GM19238 (cell line): ENCODE data around the gene C9orf40.

Source experiments
- DNase-seq: peaks from one replicate; pipeline ENCODE4 v3.0.0; 2011; ENCODE audit warnings: low spot score; ENCODE audit not compliant: insufficient read length

The C9orf40 gene, protein sequence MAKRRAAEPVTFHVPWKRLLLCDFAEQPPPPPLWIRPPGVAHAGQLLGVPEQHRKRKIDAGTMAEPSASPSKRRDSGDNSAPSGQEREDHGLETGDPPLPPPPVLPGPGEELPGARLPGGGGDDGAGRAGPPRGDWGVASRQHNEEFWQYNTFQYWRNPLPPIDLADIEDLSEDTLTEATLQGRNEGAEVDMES

DNA sequence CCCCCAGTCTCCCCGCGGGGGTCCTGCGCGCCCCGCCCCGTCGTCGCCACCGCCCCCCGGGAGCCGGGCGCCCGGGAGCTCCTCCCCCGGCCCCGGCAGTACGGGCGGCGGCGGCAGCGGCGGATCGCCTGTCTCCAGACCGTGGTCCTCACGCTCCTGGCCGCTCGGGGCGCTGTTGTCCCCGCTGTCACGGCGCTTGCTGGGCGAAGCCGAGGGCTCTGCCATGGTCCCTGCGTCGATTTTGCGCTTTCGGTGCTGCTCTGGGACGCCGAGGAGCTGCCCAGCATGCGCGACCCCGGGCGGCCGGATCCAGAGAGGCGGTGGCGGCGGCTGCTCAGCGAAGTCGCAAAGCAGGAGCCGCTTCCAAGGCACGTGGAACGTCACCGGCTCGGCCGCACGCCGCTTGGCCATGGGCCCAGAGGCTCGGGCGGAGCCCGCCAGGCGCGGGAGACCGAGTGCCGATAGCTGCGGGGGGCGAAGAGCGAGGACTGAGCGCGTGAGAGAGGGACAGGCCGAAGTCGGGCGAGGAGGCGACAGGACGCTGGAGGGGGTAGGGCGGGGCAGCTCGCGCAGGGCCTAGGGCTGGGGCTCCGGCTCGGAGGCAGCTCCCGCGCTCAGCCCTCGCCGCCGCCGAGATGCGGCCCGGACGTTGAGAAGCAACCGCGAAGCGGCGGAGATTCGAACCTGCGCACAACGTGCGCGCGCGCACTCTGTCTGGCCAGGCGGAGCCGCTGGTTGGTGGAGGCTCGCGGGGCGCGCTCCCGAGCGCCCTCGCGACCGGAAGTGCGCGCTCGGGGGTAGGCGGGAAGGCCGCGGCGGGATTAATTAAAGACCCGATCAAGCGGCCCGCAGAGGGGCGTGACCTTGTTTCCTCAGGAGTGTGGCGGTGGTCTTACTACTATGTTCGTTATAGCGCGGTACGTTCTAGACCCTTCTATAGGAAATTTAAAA is at the start of gene C9orf40:
Gene C9orf40 (minus strand): TSS at position 712 of the 951 bp plus-strand sequence. CDS start 301 bp downstream, at position 411.
- DNase-seq = peak; percentile 74

GRCh38 chr9:75001719-75002421 is 49.2 kb upstream of the C9orf40 start:
- no peak for DNase-seq

DNA sequence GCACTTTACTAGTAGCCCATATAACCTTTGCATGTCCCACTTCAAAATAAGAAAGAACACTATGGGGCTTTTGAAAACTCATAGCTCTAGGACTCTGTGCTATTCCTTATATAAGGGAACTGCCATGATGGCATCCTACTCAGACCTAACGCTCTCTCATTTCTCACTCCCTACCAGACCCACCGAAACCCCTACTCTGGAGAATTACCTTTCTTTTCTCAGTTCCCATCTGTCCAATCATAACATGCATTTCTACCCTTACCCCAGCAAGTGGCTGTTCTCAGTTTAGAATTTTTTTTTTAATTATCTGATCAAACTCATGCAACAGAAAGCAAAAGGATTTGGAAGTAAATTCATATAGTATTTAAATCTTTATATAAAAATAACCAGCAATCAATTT is 48.1 kb upstream of the C9orf40 start:
- peak; percentile 8 for DNase-seq

GRCh38 chr9:74985041-74985440 is 32.3 kb upstream of the C9orf40 start:
- no peak for DNase-seq

- DNase-seq = no peak
These were observed 31.0 kb upstream of the C9orf40 start for GRCh38 chr9:74983709-74984108.

GRCh38 chr9:74979844-74980243 is 27.1 kb upstream of the C9orf40 start:
- no peak for DNase-seq

- DNase-seq = no peak
These were observed 24.6 kb upstream of the C9orf40 start for GRCh38 chr9:74977287-74977686.

GRCh38 chr9:74975538-74975937 is 22.8 kb upstream of the C9orf40 start:
- no peak for DNase-seq

DNA sequence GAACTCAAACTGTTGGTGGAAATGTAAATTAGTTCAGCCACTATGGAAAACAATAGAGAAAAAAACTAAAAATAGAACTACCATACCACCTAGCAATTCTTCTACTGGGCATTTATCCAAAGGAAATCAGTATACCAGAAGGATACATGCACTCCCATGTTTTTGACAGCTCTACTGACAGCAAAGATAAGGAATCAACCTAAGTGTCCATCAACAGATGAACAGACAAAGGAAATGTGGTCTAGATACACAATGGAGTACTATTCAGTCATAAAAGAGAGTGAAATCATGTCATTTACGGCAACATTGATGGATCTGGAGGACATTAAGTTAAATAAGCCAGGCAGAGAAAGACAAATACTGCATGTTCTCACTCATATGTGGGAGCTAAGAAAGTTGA is 21.8 kb upstream of the C9orf40 start:
- no peak for DNase-seq

- no peak for DNase-seq
These were observed 21.0 kb upstream of the C9orf40 start for GRCh38 chr9:74973714-74974113.

GRCh38 chr9:74963056-74963455 is 10.3 kb upstream of the C9orf40 start:
- DNase-seq = no peak

DNA sequence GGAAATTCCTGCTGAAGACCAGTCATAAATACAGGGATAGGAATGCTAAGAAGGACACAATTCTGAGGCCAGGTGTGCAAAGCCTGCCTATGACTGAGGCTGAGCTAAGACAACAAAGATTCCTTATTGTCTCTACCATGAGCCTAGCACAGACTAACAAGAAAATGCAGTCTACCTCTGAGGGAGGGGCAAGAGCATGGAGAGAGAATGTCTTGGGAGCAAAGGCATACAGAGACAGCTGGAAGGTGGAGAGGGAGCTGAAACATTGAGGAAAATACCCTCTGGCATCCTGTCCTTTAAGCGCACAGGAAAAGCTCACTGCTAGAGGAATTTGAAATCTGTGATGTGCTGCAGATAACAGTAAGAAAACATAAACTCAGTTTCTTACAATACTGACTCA is 8.8 kb upstream of the C9orf40 start:
- no peak for DNase-seq

DNA sequence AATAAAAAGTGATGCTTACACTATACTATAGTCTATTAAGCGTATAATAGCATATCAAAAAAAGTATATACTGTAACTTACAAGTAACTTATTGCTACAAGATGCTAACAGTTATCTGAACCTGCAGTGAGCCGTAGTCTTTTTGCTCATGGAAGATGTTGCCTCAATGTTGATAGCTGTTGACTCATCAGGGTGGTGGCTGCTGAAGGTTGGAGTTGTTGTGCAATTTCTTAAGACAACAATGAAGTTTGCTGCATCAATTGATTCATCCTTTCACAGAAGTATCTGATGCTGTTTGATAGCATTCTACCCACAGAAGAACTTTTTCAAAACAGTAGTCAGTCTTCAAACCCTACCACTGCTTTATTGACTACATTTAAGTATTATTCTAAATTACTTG is 7.8 kb upstream of the C9orf40 start:
- DNase-seq = no peak

DNA sequence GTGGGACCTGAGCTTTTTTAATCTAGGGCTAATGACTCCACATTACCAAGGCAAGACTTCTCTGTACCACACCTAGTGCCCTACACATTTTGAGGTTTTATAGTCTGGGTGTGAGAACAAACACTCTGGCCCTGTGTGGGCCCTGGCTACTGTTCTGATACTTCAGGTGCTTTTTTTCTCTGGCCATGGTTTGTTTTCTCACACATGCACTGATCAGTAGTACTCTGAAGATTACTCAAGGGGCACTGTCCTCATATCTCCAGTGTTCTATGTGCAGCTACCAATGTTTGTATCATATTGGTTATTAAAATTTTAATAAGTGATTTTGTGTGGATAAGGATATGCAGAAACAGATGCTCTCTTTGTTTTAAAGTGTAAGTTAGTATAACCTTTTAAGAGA is 5.9 kb upstream of the C9orf40 start:
- no peak for DNase-seq

DNA sequence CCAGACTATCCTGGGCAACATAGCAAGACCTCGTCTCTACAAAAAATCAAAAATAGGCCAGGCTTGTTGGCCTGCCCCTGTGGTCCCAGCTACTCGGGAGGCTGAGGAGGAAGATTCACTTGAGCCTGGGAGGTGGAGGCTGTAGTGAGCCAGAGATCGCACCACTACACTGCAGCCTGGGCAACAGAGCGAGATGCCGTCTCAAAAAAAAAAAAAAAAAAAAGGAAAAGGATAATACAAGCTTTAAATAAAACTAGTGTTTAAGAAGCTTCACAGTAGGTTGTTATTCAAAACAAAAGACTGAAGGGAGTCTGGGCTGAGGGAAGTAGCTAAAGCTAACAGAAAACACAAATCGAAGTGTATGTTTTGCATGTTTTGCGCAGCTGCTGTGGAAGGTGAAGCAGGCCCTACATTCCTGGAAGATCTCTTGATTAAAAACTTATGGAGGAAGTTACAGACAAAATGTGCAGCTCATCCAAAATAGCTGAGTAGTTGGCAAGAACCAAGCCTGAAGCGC is 581 bp upstream of the C9orf40 start:
- no peak for DNase-seq

- DNase-seq = peak; percentile 15
These were observed 974 bp downstream of the C9orf40 start for GRCh38 chr9:74951725-74952151.

DNA sequence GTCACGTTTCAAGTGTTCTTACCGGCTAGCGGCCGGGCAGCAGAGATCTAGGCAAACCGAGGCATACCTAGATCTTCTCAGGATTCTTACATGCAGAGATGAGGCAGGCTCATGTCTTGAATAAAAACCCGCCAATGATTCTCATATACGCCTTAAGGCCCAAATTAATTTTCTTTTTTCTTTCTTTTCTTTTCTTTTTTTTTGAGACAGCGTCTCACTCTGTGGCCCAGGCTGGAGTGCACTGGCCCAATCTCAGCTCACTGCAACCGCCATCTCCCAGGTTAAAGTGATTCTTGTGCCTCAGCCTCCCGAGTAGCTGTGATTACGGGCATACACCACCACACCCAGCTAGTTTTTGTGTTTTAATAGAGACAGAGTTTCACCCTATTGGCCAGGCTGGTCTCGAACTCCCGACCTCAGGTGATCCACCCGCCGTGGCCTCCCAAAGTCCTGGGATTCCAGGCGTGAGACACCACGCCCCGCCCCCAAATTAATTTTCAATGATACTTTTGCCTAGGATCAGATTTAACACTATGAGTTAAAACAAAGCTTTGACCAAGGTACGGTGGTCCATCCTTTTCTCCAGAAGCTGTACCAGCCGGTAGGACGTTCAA is 1.5 kb downstream of the C9orf40 start:
- no peak for DNase-seq

- no peak for DNase-seq
These were observed 2.6 kb downstream of the C9orf40 start for GRCh38 chr9:74949859-74950855.

DNA sequence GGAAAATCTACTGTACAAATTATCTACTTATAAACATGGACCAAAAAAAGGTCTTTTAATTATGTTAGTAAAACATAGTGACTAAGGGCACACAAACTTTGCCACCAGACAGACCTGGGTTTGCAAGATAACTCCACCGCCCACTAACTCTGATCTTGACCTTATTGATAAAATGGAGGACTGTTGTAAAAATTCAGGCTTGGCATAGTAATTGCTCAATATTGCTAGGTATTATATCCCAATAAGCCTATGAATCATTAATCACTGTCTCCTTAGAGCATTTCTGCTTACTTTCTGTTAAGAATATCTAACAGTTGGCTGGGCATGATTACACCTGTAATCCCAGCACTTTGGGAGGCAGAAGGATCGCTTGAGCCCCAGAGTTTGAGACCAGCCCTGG is 3.8 kb downstream of the C9orf40 start:
- DNase-seq = no peak

GRCh38 chr9:74946686-74947085 is 6.0 kb downstream of the C9orf40 start:
- DNase-seq = no peak
